A549 (cell line): Measurements from ENCODE around the gene TMEM80. TPM values are rescaled to one million over a fixed set of nuclear protein-coding genes. Genes with fewer than 3 reads are reported as not detected.

Experiments used
- ATAC-seq, 2 experiments: fragments of 200-7000 bp in 1 of 2; fragments of >200 bp in 1 of 2; cut with Nextera tagmentation in 1 of 2; cut with Tn5 transposase in 1 of 2; 3 replicates each; pipeline versions ENCODE4 v1.8.0 to v1.9.1; 2018 to 2020; ENCODE audit warnings: mild to moderate bottlenecking in 1 of 2, moderate library complexity in 1 of 2
- CTCF ChIA-PET: fragments of 300-600 bp; sonication (Branson Sonifier 250); formaldehyde crosslinking; extraction: SDS; loops from one replicate; lab custom pipeline; 2021; ENCODE audit warnings: antibody characterized with exemption, inconsistent platforms; lab: Yijun Ruan, JAX
- POLR2A ChIA-PET: fragments of 350-600 bp; formaldehyde crosslinking; extraction: SDS; loops from one replicate; lab custom pipeline; 2021; ENCODE audit warnings: antibody characterized with exemption, inconsistent platforms; lab: Yijun Ruan, JAX
- DNase-seq, 2 experiments: peaks; one replicate each; pipeline versions ENCODE4 v3.0.0 to v3.0.0-alpha.2; 2011 to 2016; ENCODE audit warnings: low read depth in 1 of 2, low spot score in 1 of 2
- FAIRE-seq: peaks from 2 replicates; lab custom pipeline; 2011; peaks lifted over from hg19 to GRCh38; lab: Jason Lieb, UNC
- H3K27ac ChIP-seq, 2 experiments: fragments of >200 bp; sonication (Bioruptor Twin); formaldehyde crosslinking; 3 replicates each; pipeline ENCODE4 v1.5.1; 2016 to 2017
- H3K4me1 ChIP-seq: fragments of >200 bp; sonication (Bioruptor Twin); formaldehyde crosslinking; 3 replicates; pipeline ENCODE4 v1.6.1; 2016
- H3K4me2 ChIP-seq: fragments of >200 bp; sonication (Bioruptor Twin); formaldehyde crosslinking; 3 replicates; pipeline ENCODE4 v1.6.1; 2016
- H3K4me3 ChIP-seq: fragments of >200 bp; sonication (Bioruptor Twin); formaldehyde crosslinking; 3 replicates; pipeline ENCODE4 v1.5.1; 2016
- H3K9me3 ChIP-seq: fragments of >200 bp; sonication (Bioruptor Twin); formaldehyde crosslinking; 3 replicates; pipeline ENCODE4 v1.6.1; 2016
- BCL3 ChIP-seq: fragments of >200 bp; sonication (Bioruptor Twin); formaldehyde crosslinking; IDR thresholded peaks from 3 replicates; pipeline ENCODE4 v1.6.1; 2016
- BHLHE40 ChIP-seq: IDR thresholded peaks from 2 replicates; pipeline ENCODE4 v1.6.1; 2012; ENCODE audit warnings: low read depth, low read length, inconsistent platforms
- CHD4 ChIP-seq: fragments of 200-600 bp; sonication (generic); IDR thresholded peaks from 2 replicates; pipeline ENCODE4 v1.6.1; 2016; ENCODE audit warnings: antibody characterized with exemption, mild to moderate bottlenecking, borderline replicate concordance
- E2F6 ChIP-seq: IDR thresholded peaks from 2 replicates; pipeline ENCODE4 v1.6.1; 2012; ENCODE audit warnings: low read depth, borderline replicate concordance
- EHMT2 ChIP-seq: fragments of 200-600 bp; sonication (generic); IDR thresholded peaks from 2 replicates; pipeline ENCODE4 v1.6.1; 2016; ENCODE audit warnings: antibody characterized with exemption, low read depth, mild to moderate bottlenecking, moderate library complexity
- ESRRA ChIP-seq: fragments of 150-350 bp; IDR thresholded peaks from 2 replicates; pipeline ENCODE4 v1.6.1; 2014; ENCODE audit warnings: mild to moderate bottlenecking, low read length, borderline replicate concordance
- FOSB ChIP-seq: fragments of 250-450 bp; sonication (Bioruptor Pico); IDR thresholded peaks from 2 replicates; pipeline ENCODE4 v1.5.0; 2020; ENCODE audit warnings: mild to moderate bottlenecking, moderate library complexity
- FOXS1 ChIP-seq: fragments of 250-450 bp; sonication (Bioruptor Pico); IDR thresholded peaks from 2 replicates; pipeline ENCODE4 v1.5.0; 2020; ENCODE audit warnings: mild to moderate bottlenecking, moderate library complexity
- GATA3 ChIP-seq: IDR thresholded peaks from 2 replicates; pipeline ENCODE4 v1.6.1; 2012; ENCODE audit warnings: borderline replicate concordance
- HOXA7 ChIP-seq: fragments of 250-450 bp; sonication (Bioruptor Pico); IDR thresholded peaks from 2 replicates; pipeline ENCODE4 v1.5.0; 2020; ENCODE audit warnings: mild to moderate bottlenecking, moderate library complexity
- HOXB5 ChIP-seq: fragments of 250-450 bp; sonication (Bioruptor Pico); IDR thresholded peaks from 2 replicates; pipeline ENCODE4 v1.5.0; 2020; ENCODE audit warnings: mild to moderate bottlenecking, moderate library complexity
- JUN ChIP-seq, 2 experiments: fragments of >200 bp; sonication (Bioruptor Twin); formaldehyde crosslinking; IDR thresholded peaks; 2 replicates in 1 of 2; 3 replicates in 1 of 2; pipeline ENCODE4 v1.6.1; 2016 to 2017
- MAX ChIP-seq: IDR thresholded peaks from 2 replicates; pipeline ENCODE4 v1.6.1; 2012
- MAZ ChIP-seq: fragments of 150-350 bp; IDR thresholded peaks from 2 replicates; pipeline ENCODE4 v1.6.1; 2014; ENCODE audit warnings: antibody characterized with exemption, low read depth, low read length, borderline replicate concordance
- MYC ChIP-seq: IDR thresholded peaks from 2 replicates; pipeline ENCODE4 v1.6.1; 2012; ENCODE audit warnings: mild to moderate bottlenecking, inconsistent platforms, low read length, improper control_type of control experiment, borderline replicate concordance
- NFE2L2 ChIP-seq: fragments of 150-350 bp; conservative IDR thresholded peaks from 2 replicates; pipeline ENCODE4 v1.6.1; 2014; ENCODE audit warnings: low read length
- POLR2A ChIP-seq: IDR thresholded peaks from 2 replicates; pipeline ENCODE4 v1.6.1; 2012; ENCODE audit warnings: mild to moderate bottlenecking, low read length
- RCOR1 ChIP-seq: fragments of 150-350 bp; IDR thresholded peaks from 2 replicates; pipeline ENCODE4 v1.6.1; 2014; ENCODE audit warnings: antibody characterized with exemption, low read length, low read depth
- RNF2 ChIP-seq: fragments of 200-600 bp; sonication (generic); IDR thresholded peaks from 2 replicates; pipeline ENCODE4 v1.6.1; 2016; ENCODE audit warnings: low read depth, mild to moderate bottlenecking, antibody characterized with exemption, moderate library complexity, borderline replicate concordance
- SMC3 ChIP-seq: fragments of >200 bp; sonication (Bioruptor Twin); formaldehyde crosslinking; IDR thresholded peaks from 3 replicates; pipeline ENCODE4 v1.6.1; 2018; ENCODE audit warnings: inconsistent platforms
- SREBF2 ChIP-seq: fragments of 450-650 bp; IDR thresholded peaks from 2 replicates; pipeline ENCODE4 v1.6.1; 2014; ENCODE audit warnings: mild to moderate bottlenecking, moderate library complexity
- ZNF302 ChIP-seq: fragments of 250-450 bp; sonication (Bioruptor Pico); IDR thresholded peaks from 2 replicates; pipeline ENCODE4 v1.9.0; 2021; ENCODE audit warnings: inconsistent platforms, mild to moderate bottlenecking, moderate library complexity
- WGBS: methylation state at CpG from one replicate; pipeline ENCODE4 v1.1.6; 2017; ENCODE audit errors: missing lambda C conversion rate; 5-methylcytosine and 5-hydroxymethylcytosine counted together
- polyA plus RNA-seq, 4 experiments: library from polyadenylated mRNA; depleted of rRNA in 3 of 4; stranded (reverse); fragments of >200 nt; fragmentation: RNase III in 1 of 4; extraction: RNeasy Plus Mini Kit Qiagen cat#74134 plus additional on column Dnase treatment in 1 of 4; gene quantifications; 2 replicates in 3 of 4; 3 replicates in 1 of 4; pipeline ENCODE4 v1.2.3, GENCODE V29; 2011 to 2017
- TF ChIP-seq, protein P1 (sequence below): fragments of 150-350 bp; IDR thresholded peaks from 2 replicates; pipeline ENCODE4 v1.6.1; 2014; ENCODE audit warnings: low read depth, mild to moderate bottlenecking, low read length
- TF ChIP-seq, protein P2 (sequence below): fragments of >200 bp; sonication (Bioruptor Twin); formaldehyde crosslinking; IDR thresholded peaks from 2 replicates; pipeline ENCODE4 v1.6.1; 2016

Gene TMEM80
- polyA plus RNA-seq, 2 of the 4 experiments (the other 2 are of a cell fraction): 10.8 to 15.2 TPM

DNA sequence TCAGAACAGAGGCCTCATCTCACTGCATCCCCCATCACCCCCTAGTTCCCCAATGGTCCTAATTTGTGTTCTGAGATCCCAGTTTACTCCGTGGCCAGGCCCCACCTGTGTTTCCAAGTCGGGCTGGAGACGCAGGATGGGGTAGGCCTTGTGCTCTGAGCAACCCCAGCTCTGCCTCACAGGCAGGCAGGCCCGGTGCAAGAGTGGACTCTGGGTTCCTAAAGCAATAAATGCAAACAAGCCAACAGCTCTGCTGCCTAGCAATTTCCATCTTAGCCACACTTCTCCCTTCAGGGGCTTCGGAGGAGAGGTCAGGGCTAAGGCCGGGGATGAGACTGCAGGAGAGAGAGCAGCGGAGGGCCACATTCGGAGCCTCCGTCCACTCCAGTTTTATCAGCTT lies 7.9 kb downstream of the TMEM80 start:
- no peak for ATAC-seq
- H3K27ac ChIP-seq: peak overlapping the region in 1 of 2 experiments; percentile 99; a peak in 3 of 6 replicates
- no peak for FAIRE-seq
- H3K4me3 ChIP-seq: no peak overlapping the region
- ChIA-PET CTCF (interaction anchor here (1.5 to 26.0 kb wide), 3 partner anchors 10 to 149 kb away, joined by 5 to 599 read pairs (median 8); no protein-coding TSS in a partner anchor), POLR2A (no interaction called here)
- no peak for TF ChIP-seq MAZ
- no peak for TF ChIP-seq NFE2L2
- no peak for TF ChIP-seq HOXB5 (CRISPR knock-in tag)
- TF ChIP-seq RNF2: no peak
- TF ChIP-seq, protein P1, sequence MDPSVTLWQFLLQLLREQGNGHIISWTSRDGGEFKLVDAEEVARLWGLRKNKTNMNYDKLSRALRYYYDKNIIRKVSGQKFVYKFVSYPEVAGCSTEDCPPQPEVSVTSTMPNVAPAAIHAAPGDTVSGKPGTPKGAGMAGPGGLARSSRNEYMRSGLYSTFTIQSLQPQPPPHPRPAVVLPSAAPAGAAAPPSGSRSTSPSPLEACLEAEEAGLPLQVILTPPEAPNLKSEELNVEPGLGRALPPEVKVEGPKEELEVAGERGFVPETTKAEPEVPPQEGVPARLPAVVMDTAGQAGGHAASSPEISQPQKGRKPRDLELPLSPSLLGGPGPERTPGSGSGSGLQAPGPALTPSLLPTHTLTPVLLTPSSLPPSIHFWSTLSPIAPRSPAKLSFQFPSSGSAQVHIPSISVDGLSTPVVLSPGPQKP: no peak
- no peak for TF ChIP-seq MAX
- TF ChIP-seq ESRRA: no peak
- TF ChIP-seq MYC: no peak
- TF ChIP-seq FOXS1 (CRISPR knock-in tag): no peak
- TF ChIP-seq EHMT2: no peak
- TF ChIP-seq ZNF302: no peak
- no peak for TF ChIP-seq CHD4
- no peak for TF ChIP-seq RCOR1
- TF ChIP-seq, protein P2, sequence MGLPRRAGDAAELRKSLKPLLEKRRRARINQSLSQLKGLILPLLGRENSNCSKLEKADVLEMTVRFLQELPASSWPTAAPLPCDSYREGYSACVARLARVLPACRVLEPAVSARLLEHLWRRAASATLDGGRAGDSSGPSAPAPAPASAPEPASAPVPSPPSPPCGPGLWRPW: no peak
- no peak overlapping the region for H3K4me2 ChIP-seq
- 89% methylated on average over 8 of the region's 9 CpGs for WGBS
- no peaks in the 10 kb centered on the region for H3K9me3 ChIP-seq
- peaks cover 45% of the 10 kb centered on the region for H3K4me1 ChIP-seq
- DNase-seq: no peak

GRCh38 chr11:704228-704674 lies 8.6 kb downstream of the TMEM80 start:
- Histone ChIP-seq H3K4me3 (peak overlapping the region; percentile 97; the same call in 2 of the 3 replicates), H3K4me2 (peak overlapping the region; percentile 100), H3K4me1 (peaks cover 53% of the 10 kb centered on the region), H3K27ac (peak overlapping the region; percentile 91 to 99), H3K9me3 (no peaks in the 10 kb centered on the region)
- WGBS: 83% methylated on average over 6 of the region's 18 CpGs
- ChIA-PET CTCF (interaction anchor here (0.8 to 26.0 kb wide), 5 partner anchors 9 to 150 kb away, joined by 3 to 599 read pairs (median 8); partner anchors contain the start of genes DEAF1 and TMEM80), POLR2A (interaction anchor here (1.2 to 3.5 kb wide), 2 partner anchors 8 to 43 kb away, joined by 4 to 41 read pairs; partner anchors contain the start of genes DEAF1, TALDO1 and TMEM80)
- TF ChIP-seq, protein P2: no peak
- TF ChIP-seq EHMT2 (no peak), SREBF2 (no peak), FOSB (CRISPR knock-in tag) (no peak), SMC3 (no peak), CHD4 (no peak)
- FAIRE-seq (no peak), ATAC-seq (no peak), DNase-seq (no peak)

DNA sequence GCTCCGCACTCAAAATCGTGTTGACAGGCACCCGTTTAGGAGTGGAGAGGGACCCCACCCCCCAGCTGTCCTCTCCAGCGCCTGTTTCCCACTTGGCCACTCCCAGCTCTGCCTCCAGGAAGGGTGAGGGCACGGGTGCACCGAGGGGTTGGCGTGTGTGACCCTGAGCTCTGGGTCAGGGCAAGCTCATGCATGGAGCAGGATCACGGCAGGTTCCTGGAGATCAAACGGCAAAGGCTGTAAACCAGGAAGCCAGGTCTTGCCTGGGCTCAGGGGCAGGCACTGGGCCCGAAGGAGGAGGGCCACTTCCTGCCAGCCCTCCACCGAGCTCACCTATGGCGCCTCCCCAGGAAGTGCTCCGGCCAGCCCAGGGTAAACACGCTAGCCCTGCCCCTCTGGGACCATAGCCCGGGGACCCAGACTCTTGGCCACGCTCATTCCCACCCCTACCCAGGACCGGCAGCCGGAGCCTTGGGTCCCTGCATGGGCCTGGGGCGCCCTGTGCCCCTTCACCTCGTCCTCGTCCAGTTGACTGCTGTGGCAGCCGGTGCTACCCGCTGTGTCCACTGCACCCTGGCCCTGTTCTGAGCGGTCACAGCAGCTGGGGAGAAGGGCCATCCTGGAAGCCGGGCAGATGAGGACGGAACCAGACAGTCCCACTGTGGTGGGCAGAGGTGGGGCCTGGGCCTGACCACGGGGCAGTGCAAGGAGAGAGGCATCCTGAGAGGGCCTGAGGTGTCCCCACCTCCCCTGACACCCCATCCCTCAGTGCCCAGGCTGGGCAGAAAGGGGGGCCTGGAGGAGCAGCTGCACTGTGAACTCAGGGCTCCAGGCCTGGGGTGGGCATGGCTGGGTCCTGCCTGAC lies 9.4 kb downstream of the TMEM80 start:
- DNase-seq (peak; percentile 54 to 79), ATAC-seq (peak; percentile 42 to 73), FAIRE-seq (no peak)
- TF ChIP-seq MAX (peak; percentile 39; the same call in 1 of the 2 replicates), HOXA7 (no peak), SMC3 (no peak), E2F6 (no peak), POLR2A (0 out of 2 replicates have a peak, but pooled peaks have one; percentile 9), ZNF302 (no peak), NFE2L2 (no peak), BHLHE40 (no peak), JUN (IDR thresholded peaks at IDR 0.05) (peak in 1 of 2 experiments; percentile 42; a peak in 1 of 5 replicates), BCL3 (no peak; the same call in 2 of the 3 replicates), MYC (no peak), GATA3 (no peak)
- H3K4me3 ChIP-seq: peak overlapping the region; percentile 97
- H3K4me1 ChIP-seq: peaks cover 60% of the 10 kb centered on the region
- CTCF ChIA-PET: interaction anchor here (0.8 to 26.0 kb wide), 6 partner anchors 8 to 151 kb away, joined by 3 to 599 read pairs (median 6); partner anchors contain the start of genes DEAF1 and TMEM80
- peak overlapping the region; percentile 100 for H3K4me2 ChIP-seq
- peak overlapping the region; percentile 91 to 99 for H3K27ac ChIP-seq
- WGBS: 8% methylated on average over 9 of the region's 27 CpGs
- POLR2A ChIA-PET: interaction anchor here (0.6 to 3.5 kb wide), 4 partner anchors 9 to 42 kb away, joined by 3 to 41 read pairs (median 4); partner anchors contain the start of genes DEAF1, TALDO1 and TMEM80
- H3K9me3 ChIP-seq: no peaks in the 10 kb centered on the region
